ENCODE results near the gene CDYL2.

The CDYL2 gene

DNA sequence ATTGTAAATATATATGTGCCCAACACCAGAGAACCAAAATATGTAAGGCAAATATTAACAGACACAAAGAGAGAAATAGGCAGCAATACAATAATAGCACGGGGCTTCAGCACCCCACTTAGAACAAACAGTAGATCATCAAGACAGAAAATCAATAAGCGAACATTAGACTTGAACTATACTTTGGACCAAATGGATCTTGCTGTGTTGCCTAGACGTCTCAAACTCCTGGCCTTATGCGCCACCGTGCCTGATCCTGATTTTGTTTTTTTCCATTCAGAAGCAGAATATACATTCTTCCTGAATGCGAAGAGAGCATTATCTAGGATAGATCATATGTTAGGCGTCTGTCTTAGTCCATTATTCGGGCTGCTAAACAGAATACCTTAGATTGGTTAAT, 41.9 kb upstream of the CDYL2 start:
- POLR2A ChIA-PET, result no interaction called here
- CTCF ChIA-PET, result interaction anchor here (0.7 to 1.5 kb wide), 2 partner anchors 16 to 319 kb away, joined by 3 to 5 read pairs; no protein-coding TSS in a partner anchor
- DNase-seq (ENCODE audit: extremely low spot score), result no peak
- TF ChIP-seq, protein P1, sequence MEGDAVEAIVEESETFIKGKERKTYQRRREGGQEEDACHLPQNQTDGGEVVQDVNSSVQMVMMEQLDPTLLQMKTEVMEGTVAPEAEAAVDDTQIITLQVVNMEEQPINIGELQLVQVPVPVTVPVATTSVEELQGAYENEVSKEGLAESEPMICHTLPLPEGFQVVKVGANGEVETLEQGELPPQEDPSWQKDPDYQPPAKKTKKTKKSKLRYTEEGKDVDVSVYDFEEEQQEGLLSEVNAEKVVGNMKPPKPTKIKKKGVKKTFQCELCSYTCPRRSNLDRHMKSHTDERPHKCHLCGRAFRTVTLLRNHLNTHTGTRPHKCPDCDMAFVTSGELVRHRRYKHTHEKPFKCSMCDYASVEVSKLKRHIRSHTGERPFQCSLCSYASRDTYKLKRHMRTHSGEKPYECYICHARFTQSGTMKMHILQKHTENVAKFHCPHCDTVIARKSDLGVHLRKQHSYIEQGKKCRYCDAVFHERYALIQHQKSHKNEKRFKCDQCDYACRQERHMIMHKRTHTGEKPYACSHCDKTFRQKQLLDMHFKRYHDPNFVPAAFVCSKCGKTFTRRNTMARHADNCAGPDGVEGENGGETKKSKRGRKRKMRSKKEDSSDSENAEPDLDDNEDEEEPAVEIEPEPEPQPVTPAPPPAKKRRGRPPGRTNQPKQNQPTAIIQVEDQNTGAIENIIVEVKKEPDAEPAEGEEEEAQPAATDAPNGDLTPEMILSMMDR (IDR thresholded peaks at IDR 0.05; ENCODE audit: control extremely low read depth, extremely low read depth, low read depth, missing control alignments), result no peak

GRCh38 chr16:80844395-80844794, 40.0 kb upstream of the CDYL2 start:
- DNase-seq (ENCODE audit: extremely low spot score), result no peak
- TF ChIP-seq, protein P1 (IDR thresholded peaks at IDR 0.05; ENCODE audit: control extremely low read depth, extremely low read depth, low read depth, missing control alignments), result no peak
- ChIA-PET CTCF (interaction anchor here (1.8 kb wide), 1 partner anchor 318 kb away, joined by 4 read pairs; no protein-coding TSS in a partner anchor), POLR2A (no interaction called here)

DNA sequence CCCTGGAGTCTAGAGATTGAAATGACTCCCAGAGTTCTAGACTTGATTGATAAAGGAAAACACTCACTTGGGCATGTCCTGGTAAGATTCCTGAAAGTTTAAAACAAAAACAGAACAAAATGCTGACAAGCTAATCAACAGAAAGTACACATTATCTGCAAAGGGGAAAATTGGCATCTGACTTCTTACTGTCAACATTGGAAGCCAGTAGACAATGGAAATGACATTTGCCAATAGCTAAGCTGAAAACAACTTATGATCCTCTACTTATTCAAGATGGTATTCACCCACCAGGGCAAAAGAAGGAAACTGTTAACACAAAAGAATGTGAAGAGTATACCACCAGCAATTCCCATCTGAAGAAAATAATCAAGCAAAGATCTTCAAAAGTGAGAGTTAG, 36.8 kb upstream of the CDYL2 start:
- TF ChIP-seq, protein P1 (IDR thresholded peaks at IDR 0.05; ENCODE audit: control extremely low read depth, extremely low read depth, low read depth, missing control alignments), result no peak
- DNase-seq (ENCODE audit: extremely low spot score), result no peak
- ChIA-PET POLR2A (no interaction called here), CTCF (interaction anchor here (1.2 kb wide), 1 partner anchor 11 kb away, joined by 3 read pairs; no protein-coding TSS in a partner anchor)

DNA sequence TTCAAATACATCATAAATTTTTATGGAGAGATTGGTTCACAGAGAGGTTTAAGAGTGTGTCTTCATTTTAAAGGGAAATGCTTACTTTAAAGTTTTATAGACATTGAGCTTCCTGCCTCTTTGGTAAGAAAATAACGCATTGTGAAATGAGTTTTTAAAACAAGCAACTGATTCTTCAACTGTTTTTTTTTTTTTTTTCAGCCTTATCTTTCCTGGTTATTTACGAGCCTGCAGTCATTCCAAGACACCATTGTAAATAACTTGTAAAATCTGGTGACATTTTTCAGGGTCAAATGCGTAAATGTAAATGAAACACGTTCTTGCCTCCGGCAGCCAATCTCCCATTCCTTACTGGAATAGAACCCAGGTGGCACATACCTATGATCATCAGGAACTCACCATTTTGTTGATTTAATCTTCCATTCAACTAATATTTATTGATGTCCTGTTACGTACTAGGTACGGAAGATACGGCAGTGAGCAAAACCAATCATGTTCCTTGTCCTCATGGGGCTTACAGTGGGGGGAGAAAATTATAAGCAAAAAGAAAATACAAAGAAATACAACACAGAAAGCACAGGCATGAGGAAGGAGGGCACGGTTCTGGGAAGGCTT, 33.2 kb upstream of the CDYL2 start:
- ChIA-PET POLR2A (no interaction called here), CTCF (interaction anchor here (0.8 to 1.9 kb wide), 4 partner anchors 12 to 310 kb away, joined by 3 to 6 read pairs (median 3); no protein-coding TSS in a partner anchor)
- no peak for DNase-seq (ENCODE audit: extremely low spot score)
- TF ChIP-seq, protein P1 (IDR thresholded peaks at IDR 0.05; ENCODE audit: control extremely low read depth, extremely low read depth, low read depth, missing control alignments), result no peak

DNA sequence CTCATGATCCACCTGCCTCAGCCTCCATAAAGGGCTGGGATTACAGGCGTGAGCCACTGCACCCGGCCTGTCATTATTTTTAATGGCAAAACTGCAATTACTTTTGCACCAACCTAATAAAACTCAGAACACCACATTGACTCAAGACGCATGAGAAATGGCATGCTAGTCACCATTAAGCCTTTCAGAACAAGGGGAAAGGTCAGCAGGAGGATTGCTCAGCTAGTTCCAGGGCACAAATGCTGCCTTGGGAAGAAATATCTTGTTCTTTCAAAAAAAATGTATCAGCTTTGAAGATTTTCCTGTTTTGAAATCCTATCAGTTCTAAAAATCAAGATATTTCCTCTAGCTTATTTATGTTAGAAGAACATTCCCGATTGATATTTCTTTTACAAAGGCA, 32.4 kb upstream of the CDYL2 start:
- ChIA-PET POLR2A (no interaction called here), CTCF (interaction anchor here (0.7 to 1.9 kb wide), 4 partner anchors 11 to 310 kb away, joined by 3 to 6 read pairs (median 3); no protein-coding TSS in a partner anchor)
- no peak for DNase-seq (ENCODE audit: extremely low spot score)
- TF ChIP-seq, protein P1 (IDR thresholded peaks at IDR 0.05; ENCODE audit: control extremely low read depth, extremely low read depth, low read depth, missing control alignments), result no peak

- TF ChIP-seq, protein P1 (IDR thresholded peaks at IDR 0.05; ENCODE audit: control extremely low read depth, extremely low read depth, low read depth, missing control alignments), result no peak
- ChIA-PET CTCF (interaction anchor here (1.0 kb wide), 1 partner anchor 10 kb away, joined by 4 read pairs; no protein-coding TSS in a partner anchor), POLR2A (no interaction called here)
- no peak for DNase-seq (ENCODE audit: extremely low spot score)
These were observed 31.8 kb upstream of the CDYL2 start for GRCh38 chr16:80836202-80836601.
